Measurements from ENCODE around the gene TBL2. TPM values are rescaled to one million over a fixed set of nuclear protein-coding genes. Genes with fewer than 3 reads are reported as not detected.
"Not testable (repeated sequence)": the region's sequence is repeated elsewhere in the genome, so short reads cannot be mapped to it uniquely, and the experiment has no call there.

The TBL2 gene, protein sequence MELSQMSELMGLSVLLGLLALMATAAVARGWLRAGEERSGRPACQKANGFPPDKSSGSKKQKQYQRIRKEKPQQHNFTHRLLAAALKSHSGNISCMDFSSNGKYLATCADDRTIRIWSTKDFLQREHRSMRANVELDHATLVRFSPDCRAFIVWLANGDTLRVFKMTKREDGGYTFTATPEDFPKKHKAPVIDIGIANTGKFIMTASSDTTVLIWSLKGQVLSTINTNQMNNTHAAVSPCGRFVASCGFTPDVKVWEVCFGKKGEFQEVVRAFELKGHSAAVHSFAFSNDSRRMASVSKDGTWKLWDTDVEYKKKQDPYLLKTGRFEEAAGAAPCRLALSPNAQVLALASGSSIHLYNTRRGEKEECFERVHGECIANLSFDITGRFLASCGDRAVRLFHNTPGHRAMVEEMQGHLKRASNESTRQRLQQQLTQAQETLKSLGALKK
- 55.0 and 68.1 TPM in 2 replicates for total RNA-seq

DNA sequence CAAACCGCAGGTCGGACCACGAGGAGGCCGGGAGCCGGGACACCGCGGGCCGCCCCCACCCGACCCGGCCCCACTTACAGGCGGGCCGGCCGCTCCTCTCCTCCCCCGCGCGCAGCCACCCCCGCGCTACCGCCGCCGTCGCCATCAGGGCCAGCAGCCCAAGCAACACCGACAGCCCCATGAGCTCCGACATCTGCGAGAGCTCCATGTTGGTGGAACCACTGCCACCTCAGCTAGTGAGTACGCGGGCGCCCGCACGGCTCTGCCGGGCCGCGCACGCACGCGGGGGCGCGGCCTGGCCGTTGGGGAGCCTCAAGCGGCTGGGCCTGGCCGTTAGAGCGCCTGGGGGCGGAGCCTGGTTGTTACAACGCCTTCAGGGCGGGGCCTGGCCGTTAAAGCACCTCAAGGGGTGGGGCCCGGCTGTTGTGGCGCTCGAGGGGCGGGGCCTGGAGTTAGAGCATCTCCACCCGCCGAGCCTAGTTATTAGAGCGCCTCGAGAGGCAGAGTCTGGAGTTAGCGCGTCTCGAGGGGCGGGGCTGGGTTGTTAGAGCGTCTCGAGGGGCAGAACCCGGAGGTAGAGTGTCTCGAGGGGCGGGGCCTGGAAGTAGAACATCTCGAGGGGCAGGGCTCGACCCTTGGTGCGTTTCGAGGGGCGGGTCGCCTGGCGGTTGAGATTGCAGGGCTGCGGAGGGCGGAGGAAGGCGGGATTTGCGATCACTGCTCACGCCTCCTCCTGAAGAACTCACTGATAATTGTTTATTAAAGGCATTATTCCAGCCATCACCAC is at the start of gene TBL2:
Gene TBL2, minus strand, starts transcription at position 238 of the 787 bp plus-strand sequence. Its CDS starts 30 bp downstream, at position 208.
- peak; percentile 99 for DNase-seq

DNA sequence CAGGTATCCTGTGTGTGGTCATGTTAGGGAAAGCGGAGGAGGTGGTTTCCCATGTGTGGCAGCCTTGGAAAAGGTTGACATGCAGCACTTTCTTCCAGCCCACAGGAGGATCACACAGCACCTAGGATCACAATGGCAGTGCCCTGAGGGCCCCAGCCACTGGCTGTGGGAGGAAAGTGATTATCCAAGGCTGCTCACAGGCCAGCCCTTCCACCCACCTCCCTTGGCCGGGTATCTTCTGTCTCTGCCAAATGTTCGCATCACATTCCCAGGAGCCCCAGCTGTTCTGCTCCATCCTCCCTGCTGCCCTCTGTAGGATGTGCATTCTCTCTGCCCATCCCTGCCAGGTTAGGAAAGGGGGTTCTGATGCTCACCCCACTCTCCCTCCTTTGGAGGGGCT is 48.4 kb upstream of the TBL2 start:
- DNase-seq, result no peak

DNA sequence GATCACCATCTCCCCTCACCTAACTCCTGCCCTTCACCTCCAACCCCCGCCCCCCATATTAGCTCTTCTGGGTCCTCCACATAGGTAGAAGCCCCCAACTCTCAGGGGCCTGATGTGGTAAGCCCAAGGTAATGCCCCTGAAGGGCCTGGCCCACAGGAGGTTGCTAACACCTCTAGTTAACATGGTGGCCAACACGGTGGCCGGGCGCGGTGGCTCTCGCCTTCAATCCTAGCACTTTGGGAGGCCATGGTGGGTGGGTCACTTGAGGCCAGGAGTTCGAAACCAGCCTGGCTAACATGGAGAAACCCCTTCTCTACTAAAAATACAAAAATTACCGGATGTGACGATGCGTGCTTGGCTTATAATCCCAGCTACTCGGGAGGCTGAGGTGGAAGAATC is 46.9 kb upstream of the TBL2 start:
- DNase-seq, result no peak

DNA sequence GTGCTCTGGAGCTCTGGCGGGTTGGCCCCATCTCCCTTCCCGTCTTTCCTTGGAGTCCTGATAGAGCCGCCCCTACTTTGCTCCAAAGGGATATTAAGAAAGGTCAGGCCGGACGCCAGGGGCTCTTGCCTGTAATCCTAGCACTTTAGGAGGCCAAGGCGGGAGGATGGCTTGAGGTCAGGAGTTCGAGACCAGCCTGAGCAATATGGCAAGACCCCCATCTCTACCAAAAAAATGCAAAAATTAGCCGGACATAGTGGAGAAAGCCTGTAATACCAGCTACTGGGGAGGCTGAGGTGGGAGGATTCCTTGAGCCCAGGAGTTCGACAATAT is 46.3 kb upstream of the TBL2 start:
- no peak for DNase-seq

DNA sequence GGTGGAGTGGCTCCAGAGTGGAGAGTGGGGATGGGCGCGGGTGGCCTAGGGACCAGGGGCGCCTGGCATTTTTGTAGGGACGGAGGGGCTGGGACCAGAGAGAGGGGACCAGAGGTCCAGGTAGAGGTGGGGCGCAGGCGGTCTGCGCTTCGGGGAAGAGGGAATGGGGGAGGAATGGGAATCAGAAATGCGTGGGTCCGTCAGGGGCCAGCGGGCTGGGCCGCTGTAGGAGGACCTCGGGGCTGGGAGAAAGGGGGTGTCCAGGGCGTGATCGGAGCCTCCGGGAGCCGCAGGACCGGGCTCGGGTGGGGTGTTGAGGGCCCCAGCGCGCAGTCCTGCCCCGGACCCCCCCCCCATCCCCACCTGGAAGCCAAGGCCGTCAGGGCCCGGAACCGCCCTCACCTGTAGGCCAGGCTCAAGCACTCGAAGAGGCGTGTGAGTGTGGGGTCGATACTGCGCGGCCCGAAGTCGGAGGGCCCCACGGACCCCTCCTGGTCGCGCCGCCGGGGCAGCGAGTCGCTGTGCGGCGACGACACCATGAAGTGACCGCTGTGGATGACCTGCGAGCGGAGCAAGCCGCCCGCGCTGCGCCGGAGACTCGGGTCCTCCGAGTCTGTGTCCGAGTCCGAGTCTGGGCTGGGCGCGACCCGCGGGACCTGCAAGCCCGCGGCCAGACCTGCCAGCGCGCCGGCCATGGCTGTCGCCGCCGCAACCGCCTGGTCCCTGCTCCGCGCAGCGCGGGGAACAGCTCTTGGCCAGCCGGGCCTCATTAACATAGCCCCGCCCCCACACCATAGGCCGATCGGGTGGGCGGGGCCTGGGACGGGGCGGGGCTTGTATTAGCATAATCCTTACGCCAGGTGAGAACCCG is 45.7 kb upstream of the TBL2 start, which contains the start of gene MLXIPL:
Gene MLXIPL, minus strand, starts transcription at position 725 of the 871 bp plus-strand sequence. Its CDS starts 30 bp downstream, at position 695.
- DNase-seq, result peak; percentile 62

DNA sequence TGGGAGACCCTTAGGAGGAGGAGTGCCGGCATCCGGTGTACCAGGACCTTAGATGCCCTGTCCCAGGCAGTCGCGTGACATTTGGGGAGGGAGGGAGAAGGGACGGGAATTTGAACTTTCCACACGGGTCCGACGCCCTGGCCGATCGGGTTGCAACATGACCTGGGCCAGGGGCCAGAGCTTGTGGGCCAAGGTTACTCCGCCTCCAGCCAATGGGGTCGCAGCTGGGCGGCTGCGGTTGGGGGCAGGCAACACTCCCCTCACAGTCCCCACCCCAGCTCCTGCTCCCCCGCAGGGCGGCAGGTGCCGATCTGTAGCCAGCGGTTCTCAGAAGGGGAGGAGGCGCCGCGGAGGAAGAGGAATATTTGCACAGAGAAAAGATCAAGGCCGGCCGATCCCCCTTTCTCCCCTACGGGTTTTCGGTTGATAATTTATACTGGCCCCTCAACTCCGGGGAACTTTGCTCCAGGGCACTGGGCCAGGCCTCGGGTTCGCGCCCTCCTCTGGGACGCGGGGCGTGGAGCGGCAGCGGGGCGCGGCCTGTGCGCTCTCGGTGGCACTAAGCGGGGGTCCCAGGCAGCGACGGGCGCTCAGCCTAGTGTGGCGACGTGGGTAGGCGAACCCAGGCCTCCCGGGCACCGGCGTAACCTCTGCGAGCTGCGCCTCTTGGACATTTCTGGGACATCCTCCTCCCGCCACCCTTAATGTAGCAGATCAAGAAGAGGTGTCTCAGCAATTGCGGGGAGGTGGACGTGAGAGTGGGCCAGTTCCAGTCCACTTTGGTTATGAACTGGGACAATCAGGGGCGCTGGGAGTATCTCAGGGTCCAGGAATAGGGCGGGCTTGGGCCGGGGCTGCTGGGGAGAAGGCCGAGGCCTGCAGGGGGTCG is 44.8 kb upstream of the TBL2 start:
- no peak for DNase-seq

DNA sequence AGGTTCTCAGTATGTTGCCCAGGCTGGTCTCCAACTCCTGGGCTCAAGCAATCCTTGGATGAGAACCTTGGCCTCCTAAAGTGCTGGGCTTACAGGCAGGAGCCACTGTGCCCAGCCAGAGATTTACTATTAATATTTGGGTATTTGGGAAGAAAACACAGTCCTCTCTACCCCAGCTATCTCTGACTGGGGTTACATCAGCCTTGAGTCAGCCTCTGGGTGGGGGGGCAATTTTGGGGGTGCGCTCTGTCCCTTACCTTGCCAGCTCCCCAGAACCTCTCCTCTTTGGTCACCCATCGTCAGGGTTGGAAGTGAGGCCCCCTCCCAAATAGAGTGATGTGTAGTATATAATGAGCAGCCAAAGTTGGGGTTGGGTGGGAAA is 44.1 kb upstream of the TBL2 start:
- no peak for DNase-seq

DNA sequence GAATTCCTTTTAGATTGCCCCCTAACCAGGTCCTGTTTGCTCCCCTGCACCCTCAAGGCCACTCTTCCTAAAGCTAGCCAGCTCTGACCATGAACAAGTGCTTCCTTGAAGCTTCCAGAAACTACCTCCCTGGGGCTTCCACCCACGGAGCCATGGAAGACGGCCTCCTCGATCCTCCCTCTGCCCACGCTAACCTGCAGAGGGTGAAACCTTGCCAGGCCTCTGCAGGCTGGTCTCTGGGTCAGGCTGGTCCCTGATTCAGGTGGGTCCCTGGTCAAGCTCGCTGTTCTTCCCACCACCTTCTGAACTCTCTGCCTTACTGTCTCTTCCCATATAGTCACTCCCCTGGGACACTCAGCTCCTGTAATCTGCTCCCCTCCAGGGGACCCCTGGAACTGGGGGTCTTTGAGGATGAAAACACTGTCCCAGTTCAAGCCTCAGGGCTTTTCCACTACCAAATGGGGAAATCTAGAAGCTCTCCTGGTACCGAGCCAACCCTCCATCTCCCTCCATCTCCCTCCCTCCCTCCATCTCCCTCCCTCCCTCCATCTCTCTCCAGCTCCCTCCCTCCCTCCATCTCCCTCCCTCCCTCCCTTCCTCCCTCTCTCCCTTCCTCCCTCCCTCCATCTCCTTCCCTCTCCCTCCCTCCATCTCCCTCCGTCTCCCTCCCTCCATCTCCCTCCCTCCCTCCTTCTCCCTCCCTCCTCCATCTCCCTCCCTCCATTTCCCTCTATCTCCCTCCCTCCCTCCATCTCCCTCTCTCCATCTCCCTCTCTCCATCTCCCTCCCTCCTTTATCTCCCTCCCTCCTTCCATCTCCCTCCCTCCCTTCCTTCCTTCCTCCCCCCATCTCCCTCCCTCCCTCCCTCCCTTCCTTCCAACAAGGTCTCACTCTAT is 43.0 kb upstream of the TBL2 start:
- DNase-seq, result no peak

DNA sequence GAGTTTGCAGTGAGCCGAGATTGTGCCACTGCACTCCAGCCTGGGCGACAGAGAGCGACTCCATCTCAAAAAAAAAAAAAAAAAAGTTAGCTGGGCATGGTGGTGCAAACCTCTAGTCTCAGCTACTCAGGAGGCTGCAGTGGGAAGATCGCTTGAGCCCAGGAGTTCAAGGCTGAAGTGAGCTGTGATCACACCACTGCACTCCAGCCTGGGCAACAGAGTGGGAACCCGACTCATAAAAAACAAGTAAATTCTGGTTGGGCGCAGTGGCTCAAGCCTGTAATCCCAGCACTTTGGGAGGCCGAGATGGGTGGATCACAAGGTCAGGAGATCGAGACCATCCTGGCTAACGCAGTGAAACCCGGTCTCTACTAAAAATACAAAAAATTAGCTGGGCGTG is 41.0 kb upstream of the TBL2 start:
- not testable (repeated sequence) for DNase-seq

DNA sequence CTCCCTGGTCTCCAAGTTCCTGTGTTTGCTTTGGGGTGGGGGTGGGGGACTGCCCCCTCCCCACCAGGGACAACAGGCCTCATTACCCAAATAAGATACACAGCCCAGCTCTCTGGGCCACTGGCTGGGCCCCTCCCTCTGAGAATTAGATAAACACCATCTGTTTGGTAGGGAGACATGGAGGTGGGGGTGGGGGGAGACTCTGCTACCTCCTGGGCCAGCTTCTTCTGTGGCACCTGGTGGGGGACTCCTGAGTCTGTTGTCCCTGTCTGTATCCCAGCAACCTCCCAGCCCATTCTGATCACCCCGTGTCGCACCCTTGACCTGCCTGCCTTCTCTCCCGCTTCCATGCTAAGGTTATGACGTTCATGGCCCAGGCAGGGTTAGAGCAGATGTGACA is 40.2 kb upstream of the TBL2 start:
- DNase-seq, result no peak

DNA sequence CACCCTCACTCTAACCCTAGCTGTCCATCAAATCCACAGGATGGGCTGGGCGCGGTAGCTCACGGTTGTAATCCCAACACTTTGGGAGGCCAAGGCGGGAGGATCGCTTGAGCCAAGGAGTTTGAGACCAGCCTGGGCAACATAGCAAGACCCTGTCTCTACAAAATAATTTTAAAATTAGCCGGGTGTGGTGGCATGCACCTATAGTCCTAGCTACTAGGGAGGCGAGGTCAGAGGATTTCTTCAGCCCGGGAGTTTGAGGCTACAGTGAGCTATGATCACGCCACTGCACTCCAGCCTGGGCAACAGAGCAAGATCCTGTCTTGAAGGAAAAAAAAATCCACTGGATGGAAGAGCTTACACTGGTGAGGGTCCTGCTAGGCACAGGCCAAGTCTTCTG is 39.1 kb upstream of the TBL2 start:
- not testable (repeated sequence) for DNase-seq

DNA sequence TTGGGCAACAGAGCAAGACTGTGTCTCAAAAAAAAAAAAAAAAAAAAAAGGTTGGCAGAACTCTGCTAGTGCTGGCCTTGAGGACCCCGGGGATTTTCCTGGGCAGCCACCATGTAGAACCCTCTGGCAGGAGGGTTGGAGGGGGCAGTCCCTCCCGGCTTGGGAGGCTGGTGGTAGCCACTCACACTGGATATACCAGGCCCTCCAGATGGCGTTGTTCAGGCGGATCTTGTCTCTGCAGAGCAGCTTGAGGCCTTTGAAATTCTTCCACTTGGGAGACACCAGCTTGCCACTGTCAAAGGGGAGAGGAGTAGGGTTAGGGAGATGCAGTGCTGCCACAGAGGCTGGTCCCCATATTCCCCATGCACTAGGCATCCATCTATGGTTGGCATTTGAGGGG is 37.5 kb upstream of the TBL2 start:
- peak; percentile 18 for DNase-seq

DNA sequence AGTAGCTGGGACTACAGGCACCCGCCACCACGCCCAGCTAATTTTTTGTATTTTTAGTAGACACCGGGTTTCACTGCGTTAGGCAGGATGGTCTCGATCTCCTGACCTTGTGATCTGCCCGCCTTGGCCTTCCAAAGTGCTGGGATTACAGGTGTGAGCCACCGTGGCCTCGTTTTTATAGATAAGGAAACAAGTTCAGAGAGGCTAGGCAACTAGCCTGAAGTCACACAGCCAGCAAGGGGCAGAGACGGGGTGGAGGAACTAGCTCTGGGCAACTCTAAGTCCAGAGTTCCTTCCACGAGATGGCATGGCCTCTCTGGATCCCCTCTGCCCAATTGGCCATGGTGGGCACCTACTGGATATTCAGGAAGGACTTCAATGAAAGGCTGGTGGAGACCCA is 36.6 kb upstream of the TBL2 start:
- DNase-seq, result not testable (repeated sequence)

DNA sequence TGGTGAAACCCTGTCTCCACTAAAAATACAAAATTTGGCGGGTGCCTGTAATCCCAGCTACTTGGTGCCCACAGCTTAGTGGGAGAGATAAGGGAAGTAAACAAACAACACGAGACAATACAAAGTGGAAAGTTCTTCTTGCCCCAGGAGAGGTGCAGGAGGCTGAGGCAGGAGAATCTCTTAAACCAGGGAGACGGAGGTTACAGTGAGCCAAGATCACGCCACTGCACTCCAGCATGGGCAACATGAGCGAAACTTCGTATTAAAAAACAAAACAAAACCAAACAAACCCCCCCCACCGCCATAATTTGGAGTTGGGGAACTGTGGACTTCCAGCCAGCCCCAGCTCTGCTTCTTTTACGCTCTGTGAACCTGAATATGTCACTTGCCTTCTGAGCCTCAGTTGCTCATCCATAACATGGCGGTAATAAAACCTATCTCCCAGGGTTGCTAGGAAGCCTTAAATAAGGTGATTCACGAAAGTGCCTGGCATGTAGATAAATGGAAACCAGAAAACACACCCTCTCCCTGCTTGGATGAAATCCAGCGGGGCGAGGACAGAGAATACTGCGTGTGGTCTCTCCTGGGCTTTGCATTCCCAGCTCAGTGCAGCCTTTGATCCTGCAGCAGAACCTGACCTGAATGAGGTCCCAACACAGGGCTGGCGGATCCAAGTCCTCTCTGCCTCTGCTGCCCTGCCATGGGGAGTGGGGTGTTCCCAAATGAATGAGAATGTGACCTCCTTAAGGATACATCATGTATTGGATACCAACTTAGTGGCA is 35.8 kb upstream of the TBL2 start:
- DNase-seq, result no peak

DNA sequence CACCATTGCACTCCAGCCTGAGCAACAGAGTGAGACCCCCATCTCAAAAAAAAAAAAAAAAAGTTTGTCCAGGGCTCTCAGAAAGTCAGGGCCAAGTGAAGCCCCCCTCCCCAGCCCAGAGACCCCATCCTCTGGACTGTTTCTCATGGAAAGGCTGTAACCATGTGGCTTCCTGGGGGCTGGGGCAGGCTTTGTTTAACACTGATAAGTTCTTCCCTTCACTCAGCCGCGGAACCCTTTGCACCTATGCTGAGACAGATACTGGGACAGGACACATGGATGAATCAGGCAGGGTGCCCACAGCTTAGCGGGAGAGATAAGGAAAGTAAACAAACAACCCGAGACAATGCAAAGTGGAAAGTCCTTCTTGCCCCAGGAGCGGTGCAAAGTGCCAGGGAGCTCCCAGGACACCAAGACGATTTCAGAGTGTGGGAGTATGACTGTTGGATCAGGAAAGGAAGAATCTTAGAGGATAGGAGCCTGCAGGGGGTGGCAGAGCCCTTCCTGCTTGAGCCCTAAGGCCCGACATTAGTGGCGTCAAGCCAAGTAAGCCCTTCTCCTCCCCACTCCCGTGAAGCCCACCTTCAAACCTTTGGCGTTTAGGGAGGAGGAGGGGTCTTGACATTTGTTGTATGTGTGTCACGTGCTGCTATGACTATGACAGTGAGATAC is 34.4 kb upstream of the TBL2 start:
- DNase-seq, result peak; percentile 41

DNA sequence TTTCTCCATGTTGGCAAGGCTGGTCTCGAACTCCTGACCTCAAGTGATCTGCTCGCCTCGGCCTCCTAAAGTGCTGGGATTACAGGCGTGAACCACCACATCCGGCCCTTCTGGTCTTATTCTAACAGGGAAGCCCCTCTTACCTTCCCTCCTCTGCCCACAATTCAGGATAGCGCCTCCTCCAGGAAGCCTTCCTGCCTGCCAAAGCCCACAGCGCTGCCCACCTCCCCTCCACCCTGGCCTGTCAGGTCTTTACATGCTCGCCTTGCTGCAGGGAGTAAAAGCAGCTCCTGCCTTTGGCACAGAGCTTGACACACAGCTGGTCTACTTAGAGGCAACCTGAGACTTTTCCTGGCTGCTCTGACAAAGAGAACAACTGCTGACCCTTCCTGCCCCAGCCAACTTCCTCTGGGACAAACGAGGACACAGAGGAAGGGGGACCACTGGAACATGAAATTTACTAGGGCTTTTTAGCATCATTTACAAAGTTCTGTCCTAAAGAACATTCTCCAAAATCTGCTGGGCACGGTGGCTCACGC is 32.7 kb upstream of the TBL2 start:
- DNase-seq, result no peak

DNA sequence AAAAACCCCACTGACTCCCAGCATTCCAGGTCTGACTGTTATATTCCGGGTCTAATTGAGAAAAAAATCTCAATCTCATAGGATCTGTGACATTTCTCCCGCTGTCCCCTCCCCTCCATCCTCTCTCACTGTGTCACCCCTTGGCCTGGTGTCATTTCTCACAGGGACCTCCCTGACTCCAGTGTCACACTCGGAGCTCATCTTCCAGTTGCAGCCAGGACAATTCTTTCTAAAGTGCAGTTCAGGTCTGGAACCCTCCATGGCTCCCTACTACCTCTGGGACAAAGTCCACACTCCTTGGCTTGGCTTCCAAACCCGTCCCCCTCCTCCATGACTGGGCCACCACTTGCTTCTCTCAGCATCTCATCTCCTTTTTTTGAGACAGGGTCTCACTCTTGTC is 31.7 kb upstream of the TBL2 start:
- no peak for DNase-seq

DNA sequence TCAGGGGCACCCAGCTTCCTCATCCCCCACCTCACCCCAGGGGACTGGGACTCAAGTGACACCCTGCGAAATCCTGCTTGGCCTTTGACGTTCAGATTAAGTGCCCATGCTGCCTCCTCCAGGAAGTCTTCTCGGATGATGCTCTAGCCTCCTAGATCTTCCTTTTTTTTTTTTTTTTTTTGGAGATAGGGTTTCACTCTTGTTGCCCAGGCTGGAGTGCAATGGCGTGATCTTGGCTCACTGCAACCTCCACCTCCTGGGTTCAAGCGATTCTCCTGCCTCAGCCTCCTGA is 29.3 kb upstream of the TBL2 start:
- not testable (repeated sequence) for DNase-seq

Measured in dermis blood vessel endothelial cell (primary cell).